ENCODE measurements around the gene RANGRF.

DNA sequence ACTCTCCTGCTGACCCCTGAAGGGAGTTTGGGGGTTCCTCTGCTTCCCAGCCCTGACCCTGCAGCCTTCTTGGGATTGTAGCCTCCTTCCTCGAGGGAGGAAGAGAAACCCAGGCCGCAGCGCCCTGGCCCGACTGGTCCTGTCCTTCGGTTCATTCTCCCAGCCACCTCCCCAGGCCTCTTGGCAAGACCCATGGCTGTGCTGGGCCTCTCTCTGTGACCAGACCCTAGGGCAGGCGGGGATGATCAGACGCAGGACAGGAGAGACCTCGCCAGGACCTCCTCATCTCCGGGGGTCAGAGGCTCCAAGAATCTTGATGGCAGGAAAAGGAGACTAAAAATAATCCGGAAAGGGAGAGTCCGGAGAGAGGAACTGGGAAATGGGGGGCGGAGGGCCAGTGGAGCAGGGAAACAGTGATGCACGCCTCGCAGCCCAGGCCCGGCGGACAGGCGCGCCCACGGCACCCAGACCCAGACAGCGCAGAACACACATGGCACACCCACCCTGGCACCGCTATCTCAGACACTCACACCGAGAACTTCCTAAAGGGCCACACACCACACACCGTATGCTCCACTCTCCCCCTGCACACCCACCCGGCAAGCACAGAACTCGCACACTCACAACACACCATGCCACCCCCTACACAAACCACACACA is 22.8 kb downstream of the RANGRF start:
- no peak for TF ChIP-seq POLR2A (IDR thresholded peaks at IDR 0.05; ENCODE audit: low read depth)
- no peak for TF ChIP-seq EP300 (IDR thresholded peaks at IDR 0.05)
